Keratinocyte (primary cell): ENCODE measurements around the gene FAM117A. TPM values are rescaled to one million over a fixed set of nuclear protein-coding genes. Genes with fewer than 3 reads are reported as not detected.

Experiments
- DNase-seq: peaks from one replicate; pipeline ENCODE4 v3.0.0-alpha.2; 2011; ENCODE audit warnings: low read depth, missing footprints, low spot score
- FAIRE-seq: peaks from 2 replicates; lab custom pipeline; 2011; peaks lifted over from hg19 to GRCh38; lab: Jason Lieb, UNC
- H2AFZ ChIP-seq: 2 replicates; pipeline ENCODE4 v1.6.0; 2012; ENCODE audit warnings: low read length, control low read depth, inconsistent platforms; ENCODE audit not compliant: control insufficient read depth
- H3K27ac ChIP-seq: 2 replicates; pipeline ENCODE4 v1.5.1; 2011; ENCODE audit warnings: low read length; ENCODE audit not compliant: control insufficient read depth, insufficient read depth
- H3K27me3 ChIP-seq: 3 replicates; pipeline ENCODE4 v1.6.0; 2011; ENCODE audit warnings: low read length; ENCODE audit not compliant: control insufficient read depth, insufficient read depth; ENCODE audit errors: extremely low read depth
- H3K36me3 ChIP-seq, 2 experiments: 2 replicates in 1 of 2; 3 replicates in 1 of 2; pipeline ENCODE4 v1.5.1; 2011; ENCODE audit warnings: low read length in 2 of 2, mild to moderate bottlenecking in 1 of 2; ENCODE audit not compliant: control insufficient read depth in 2 of 2, insufficient read depth in 2 of 2; ENCODE audit errors: extremely low read depth in 1 of 2
- H3K4me1 ChIP-seq: 3 replicates; pipeline ENCODE4 v1.5.1; 2011; ENCODE audit warnings: low read length; ENCODE audit not compliant: control insufficient read depth, insufficient read depth; ENCODE audit errors: extremely low read depth
- H3K4me2 ChIP-seq: 3 replicates; pipeline ENCODE4 v1.6.0; 2011; ENCODE audit warnings: low read depth, low read length; ENCODE audit not compliant: control insufficient read depth, insufficient read depth; ENCODE audit errors: extremely low read depth
- H3K4me3 ChIP-seq, 3 experiments: fragments of 200-600 bp in 1 of 3; sonication (generic) in 1 of 3; 2 replicates in 2 of 3; 3 replicates in 1 of 3; pipeline ENCODE4 v1.5.1; 2011 to 2016; ENCODE audit warnings: low read length in 3 of 3, mild to moderate bottlenecking in 3 of 3, control low read depth in 2 of 3, inconsistent platforms in 1 of 3, low read depth in 1 of 3, mixed read lengths in 1 of 3, mixed run types in 1 of 3, moderate library complexity in 1 of 3; ENCODE audit not compliant: control insufficient read depth in 2 of 3, insufficient read depth in 2 of 3; ENCODE audit errors: extremely low read depth in 1 of 3
- H3K79me2 ChIP-seq: 2 replicates; pipeline ENCODE4 v1.6.0; 2012; ENCODE audit warnings: low read length; ENCODE audit not compliant: control insufficient read depth, insufficient read depth
- H3K9ac ChIP-seq: 3 replicates; pipeline ENCODE4 v1.6.0; 2011; ENCODE audit warnings: low read length; ENCODE audit not compliant: control insufficient read depth, insufficient read depth; ENCODE audit errors: extremely low read depth
- H3K9me1 ChIP-seq: 3 replicates; pipeline ENCODE4 v1.6.0; 2011; ENCODE audit warnings: low read length; ENCODE audit not compliant: control insufficient read depth, insufficient read depth; ENCODE audit errors: extremely low read depth
- H3K9me3 ChIP-seq: 2 replicates; pipeline ENCODE4 v1.5.1; 2012; ENCODE audit warnings: low read depth, low read length; ENCODE audit not compliant: control insufficient read depth
- H4K20me1 ChIP-seq: 3 replicates; pipeline ENCODE4 v1.6.0; 2011; ENCODE audit warnings: low read length; ENCODE audit not compliant: control insufficient read depth, insufficient read depth; ENCODE audit errors: extremely low read depth
- EZH2 ChIP-seq: IDR thresholded peaks from one replicate; pipeline ENCODE4 v1.6.1; 2012; ENCODE audit warnings: inconsistent platforms, mild to moderate bottlenecking, low read length, moderate library complexity
- dilution Hi-C: fragments of 300-500 bp; cut with MboI; formaldehyde crosslinking; loops from one replicate; pipeline ENCODE4 v1.7.0; 2020; ENCODE audit warnings: low sequenced_read_pairs; ENCODE audit not compliant: extremely low pct_ligation_motif_present
- polyA plus RNA-seq, 5 experiments: library from polyadenylated mRNA; depleted of rRNA in 3 of 5; stranded (reverse) in 3 of 5; stranded (forward) in 1 of 5; unstranded in 1 of 5; fragments of >200 nt; gene quantifications; 1 replicate in 1 of 5; 2 replicates in 3 of 5; 3 replicates in 1 of 5; pipeline versions ENCODE4 v1.2.1 to v1.2.3, GENCODE V29; 2011 to 2012; ENCODE audit warnings: missing spikeins in 2 of 5, low read depth in 1 of 5, low replicate concordance in 1 of 5
- TF ChIP-seq, protein P1 (sequence below), 3 experiments: IDR thresholded peaks in 1 of 3; conservative IDR thresholded peaks in 1 of 3; optimal IDR thresholded peaks in 1 of 3; 2 replicates in 2 of 3; 3 replicates in 1 of 3; pipeline versions ENCODE3 to v1.5.1; 2011; ENCODE audit warnings: low read length in 3 of 3, mild to moderate bottlenecking in 3 of 3, moderate library complexity in 2 of 3, control low read depth in 1 of 3, inconsistent platforms in 1 of 3; ENCODE audit not compliant: insufficient read depth in 2 of 3; ENCODE audit errors: extremely low read depth in 1 of 3

The FAM117A gene
- polyA plus RNA-seq, 1 donor (not counting 4 experiments of a cell fraction or from before 2014, with no cell fraction given), result 4.7 TPM

DNA sequence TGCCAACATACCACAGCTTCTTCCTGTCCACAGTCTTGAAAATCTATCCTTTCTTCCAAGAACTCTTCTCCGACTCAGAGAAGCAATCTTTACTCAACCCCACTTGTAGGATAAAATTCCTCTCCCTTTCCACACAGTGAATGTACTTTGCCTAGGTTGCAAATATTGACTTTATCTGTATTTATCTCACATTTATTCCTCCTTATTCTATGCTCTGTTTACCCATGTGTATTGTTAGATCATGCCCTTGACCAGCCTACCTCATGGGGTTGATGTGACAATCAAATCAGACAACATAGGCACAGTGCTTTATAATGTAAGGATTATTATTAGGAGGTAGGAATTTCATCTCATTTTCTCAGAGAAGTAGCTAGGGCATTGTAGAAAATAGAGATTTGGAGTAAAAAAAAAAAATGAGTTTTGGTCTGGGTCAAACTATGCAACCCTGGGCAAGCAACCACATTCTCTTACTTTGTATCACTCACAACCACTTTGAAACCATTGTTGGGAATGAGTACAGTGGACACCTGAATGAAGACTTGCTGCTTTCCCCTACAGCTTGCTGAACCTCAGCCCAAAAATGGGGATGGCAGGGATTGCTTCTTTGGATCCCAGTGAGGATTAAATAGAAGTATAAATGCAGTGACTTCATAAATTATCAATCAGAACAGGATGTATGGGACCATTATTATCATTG, 47.1 kb downstream of the FAM117A start:
- Histone ChIP-seq H3K4me3 (no peak overlapping the region), H3K9me1 (no peaks in the 10 kb centered on the region), H3K4me1 (no peaks in the 10 kb centered on the region), H3K79me2 (no peaks in the 10 kb centered on the region), H3K27ac (no peak overlapping the region), H3K9ac (no peak overlapping the region), H4K20me1 (no peaks in the 10 kb centered on the region), H3K4me2 (no peak overlapping the region), H3K9me3 (no peaks in the 10 kb centered on the region), H3K27me3 (no peaks in the 10 kb centered on the region), H3K36me3 (peaks cover 0 to 12% of the 10 kb centered on the region in 2 experiments), H2AFZ (no peak overlapping the region)
- dilution Hi-C loops, result no loop called here
- TF ChIP-seq, protein P1, sequence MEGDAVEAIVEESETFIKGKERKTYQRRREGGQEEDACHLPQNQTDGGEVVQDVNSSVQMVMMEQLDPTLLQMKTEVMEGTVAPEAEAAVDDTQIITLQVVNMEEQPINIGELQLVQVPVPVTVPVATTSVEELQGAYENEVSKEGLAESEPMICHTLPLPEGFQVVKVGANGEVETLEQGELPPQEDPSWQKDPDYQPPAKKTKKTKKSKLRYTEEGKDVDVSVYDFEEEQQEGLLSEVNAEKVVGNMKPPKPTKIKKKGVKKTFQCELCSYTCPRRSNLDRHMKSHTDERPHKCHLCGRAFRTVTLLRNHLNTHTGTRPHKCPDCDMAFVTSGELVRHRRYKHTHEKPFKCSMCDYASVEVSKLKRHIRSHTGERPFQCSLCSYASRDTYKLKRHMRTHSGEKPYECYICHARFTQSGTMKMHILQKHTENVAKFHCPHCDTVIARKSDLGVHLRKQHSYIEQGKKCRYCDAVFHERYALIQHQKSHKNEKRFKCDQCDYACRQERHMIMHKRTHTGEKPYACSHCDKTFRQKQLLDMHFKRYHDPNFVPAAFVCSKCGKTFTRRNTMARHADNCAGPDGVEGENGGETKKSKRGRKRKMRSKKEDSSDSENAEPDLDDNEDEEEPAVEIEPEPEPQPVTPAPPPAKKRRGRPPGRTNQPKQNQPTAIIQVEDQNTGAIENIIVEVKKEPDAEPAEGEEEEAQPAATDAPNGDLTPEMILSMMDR (optimal IDR thresholded peaks at IDR 0.05 in 1 of 3, IDR thresholded peaks at IDR 0.05 in 1 of 3, conservative IDR thresholded peaks at IDR 0.05 in 1 of 3; ENCODE audit: extremely low read depth in 1 of 3, insufficient read depth in 2 of 3, low read length in 3 of 3), result no peak
- no peak for TF ChIP-seq EZH2
- FAIRE-seq (no peak), DNase-seq (no peak)

DNA sequence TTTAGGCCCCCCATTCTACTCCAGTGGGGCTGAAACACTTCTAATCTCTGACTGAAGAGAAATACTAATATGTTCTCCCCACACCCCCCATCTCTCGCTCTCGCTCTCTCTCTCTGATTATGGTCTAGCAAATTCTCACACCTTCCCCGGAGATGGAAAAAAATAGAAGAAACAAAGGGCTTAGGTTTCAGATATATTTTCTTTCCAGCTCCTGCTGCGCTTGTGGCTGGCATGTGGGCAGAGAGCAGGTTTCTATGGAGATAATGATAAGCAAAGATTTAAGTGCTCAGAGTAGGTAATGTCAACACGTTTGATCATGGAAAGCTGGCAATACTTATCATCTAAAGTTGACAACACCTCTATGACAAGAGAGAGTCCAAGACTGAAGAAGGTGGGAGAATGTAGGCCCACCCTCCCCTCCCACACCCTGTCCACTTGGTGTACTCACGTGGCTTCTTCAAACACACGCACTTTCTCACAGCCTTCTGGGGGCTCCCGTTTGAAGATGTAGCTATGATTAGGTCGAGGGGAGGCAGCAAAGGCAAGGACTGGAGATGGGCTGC, 48.1 kb downstream of the FAM117A start:
- no peak for DNase-seq
- no peak overlapping the region for H3K9ac ChIP-seq
- no peaks in the 10 kb centered on the region for H3K79me2 ChIP-seq
- H3K27me3 ChIP-seq, result no peaks in the 10 kb centered on the region
- H3K4me2 ChIP-seq, result no peak overlapping the region
- no peaks in the 10 kb centered on the region for H3K9me1 ChIP-seq
- no peak for FAIRE-seq
- no peak overlapping the region for H2AFZ ChIP-seq
- no peaks in the 10 kb centered on the region for H3K4me1 ChIP-seq
- no peak overlapping the region for H3K27ac ChIP-seq
- H4K20me1 ChIP-seq, result no peaks in the 10 kb centered on the region
- peaks cover 0 to 12% of the 10 kb centered on the region in 2 experiments for H3K36me3 ChIP-seq
- dilution Hi-C loops, result no loop called here
- H3K9me3 ChIP-seq, result no peaks in the 10 kb centered on the region
- H3K4me3 ChIP-seq, result no peak overlapping the region
- TF ChIP-seq EZH2, result no peak
